ENCODE results near the gene UCK1.

DNA sequence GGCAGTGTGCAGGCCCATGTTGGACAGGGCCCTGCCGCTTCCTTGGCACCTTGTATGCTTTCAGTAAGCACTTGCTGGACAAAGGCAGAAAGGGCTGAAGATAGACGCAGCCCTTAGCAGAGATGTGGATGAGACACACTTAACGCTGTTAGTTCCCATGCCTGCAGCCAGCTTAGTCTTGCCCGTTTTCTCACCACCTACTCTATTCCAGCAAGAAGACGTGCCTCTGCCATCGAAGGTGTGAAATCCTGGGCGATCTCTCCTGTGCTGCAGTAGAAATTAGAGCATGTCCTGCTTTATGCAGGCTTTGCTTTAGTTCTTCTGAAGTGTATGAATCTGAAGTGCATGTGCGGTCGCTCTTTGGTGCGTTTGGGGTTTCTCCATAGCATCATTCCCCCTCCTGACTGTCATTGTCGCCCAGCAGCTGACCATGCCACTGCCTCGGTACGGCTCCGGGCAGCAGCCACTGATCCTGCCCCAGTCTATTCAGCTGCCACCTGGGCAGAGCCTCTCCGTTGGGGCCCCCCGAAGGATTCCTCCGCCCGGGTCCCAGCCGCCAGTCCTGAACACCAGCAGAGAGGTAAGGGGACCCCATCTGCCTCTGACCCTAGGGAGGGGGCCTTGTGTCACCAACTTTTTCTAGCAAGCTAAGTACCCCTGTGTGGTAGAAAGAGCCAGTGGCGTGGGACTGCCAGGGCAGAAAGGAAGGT lies 39.9 kb downstream of the UCK1 start:
- no peak for TF ChIP-seq PAX5 (IDR thresholded peaks at IDR 0.05; ENCODE audit: insufficient read depth, low read length, severe bottlenecking)
- TF ChIP-seq POLR2A (IDR thresholded peaks at IDR 0.05; ENCODE audit: low read depth, low read length), result no peak
- TF ChIP-seq POLR2AphosphoS5 (IDR thresholded peaks at IDR 0.05; ENCODE audit: low read depth, low read length), result no peak
- no peak for TF ChIP-seq TAF1 (IDR thresholded peaks at IDR 0.05; ENCODE audit: low read depth, low read length)

Measured in GM12891 (cell line).